AG04449 (cell line): Measurements from ENCODE around the gene ALG12.

ENCODE experiments used
- CTCF ChIA-PET: fragments of 350-600 bp; formaldehyde crosslinking; extraction: SDS; loops from one replicate; lab custom pipeline; 2021; ENCODE audit warnings: antibody characterized with exemption; lab: Yijun Ruan, JAX
- POLR2A ChIA-PET: fragments of 400-600, 350-600 bp; formaldehyde crosslinking; extraction: SDS; loops from one replicate; lab custom pipeline; 2020; ENCODE audit warnings: antibody characterized with exemption, inconsistent platforms; lab: Yijun Ruan, JAX
- DNase-seq: peaks from one replicate; pipeline ENCODE4 v3.0.0-alpha.2; 2010; ENCODE audit warnings: low read depth, low spot score
- H3K4me3 ChIP-seq: 2 replicates; pipeline ENCODE4 v1.5.1; 2011; ENCODE audit warnings: low read depth, mild to moderate bottlenecking, control low read depth, low read length
- TF ChIP-seq, protein P1 (sequence below): IDR thresholded peaks from one replicate; pipeline ENCODE4 v1.5.1; 2011; ENCODE audit warnings: mild to moderate bottlenecking, moderate library complexity, low read length, control low read depth, inconsistent platforms; ENCODE audit not compliant: insufficient read depth; ENCODE audit errors: missing control alignments

ALG12 gene

DNA sequence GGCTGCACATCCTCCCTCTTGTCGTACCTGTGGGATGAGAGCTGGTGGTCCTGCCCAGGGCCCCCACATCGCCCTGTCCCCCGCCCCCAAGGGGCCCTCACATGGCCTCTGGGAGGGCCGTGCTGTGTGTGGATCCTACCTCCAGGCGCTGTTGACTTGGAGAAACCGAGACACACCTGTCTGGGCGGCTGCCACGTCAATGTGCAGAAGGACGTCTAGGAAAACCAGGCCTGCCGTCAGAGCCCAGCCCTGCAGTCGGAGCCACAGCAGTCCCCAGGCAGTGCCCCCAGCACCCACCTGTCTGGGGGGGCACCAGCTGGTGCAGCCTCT is 14.2 kb downstream of the ALG12 start:
- TF ChIP-seq, protein P1, sequence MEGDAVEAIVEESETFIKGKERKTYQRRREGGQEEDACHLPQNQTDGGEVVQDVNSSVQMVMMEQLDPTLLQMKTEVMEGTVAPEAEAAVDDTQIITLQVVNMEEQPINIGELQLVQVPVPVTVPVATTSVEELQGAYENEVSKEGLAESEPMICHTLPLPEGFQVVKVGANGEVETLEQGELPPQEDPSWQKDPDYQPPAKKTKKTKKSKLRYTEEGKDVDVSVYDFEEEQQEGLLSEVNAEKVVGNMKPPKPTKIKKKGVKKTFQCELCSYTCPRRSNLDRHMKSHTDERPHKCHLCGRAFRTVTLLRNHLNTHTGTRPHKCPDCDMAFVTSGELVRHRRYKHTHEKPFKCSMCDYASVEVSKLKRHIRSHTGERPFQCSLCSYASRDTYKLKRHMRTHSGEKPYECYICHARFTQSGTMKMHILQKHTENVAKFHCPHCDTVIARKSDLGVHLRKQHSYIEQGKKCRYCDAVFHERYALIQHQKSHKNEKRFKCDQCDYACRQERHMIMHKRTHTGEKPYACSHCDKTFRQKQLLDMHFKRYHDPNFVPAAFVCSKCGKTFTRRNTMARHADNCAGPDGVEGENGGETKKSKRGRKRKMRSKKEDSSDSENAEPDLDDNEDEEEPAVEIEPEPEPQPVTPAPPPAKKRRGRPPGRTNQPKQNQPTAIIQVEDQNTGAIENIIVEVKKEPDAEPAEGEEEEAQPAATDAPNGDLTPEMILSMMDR: no peak
- DNase-seq: no peak
- H3K4me3 ChIP-seq: no peak overlapping the region
- CTCF ChIA-PET: no interaction called here
- POLR2A ChIA-PET: no interaction called here

DNA sequence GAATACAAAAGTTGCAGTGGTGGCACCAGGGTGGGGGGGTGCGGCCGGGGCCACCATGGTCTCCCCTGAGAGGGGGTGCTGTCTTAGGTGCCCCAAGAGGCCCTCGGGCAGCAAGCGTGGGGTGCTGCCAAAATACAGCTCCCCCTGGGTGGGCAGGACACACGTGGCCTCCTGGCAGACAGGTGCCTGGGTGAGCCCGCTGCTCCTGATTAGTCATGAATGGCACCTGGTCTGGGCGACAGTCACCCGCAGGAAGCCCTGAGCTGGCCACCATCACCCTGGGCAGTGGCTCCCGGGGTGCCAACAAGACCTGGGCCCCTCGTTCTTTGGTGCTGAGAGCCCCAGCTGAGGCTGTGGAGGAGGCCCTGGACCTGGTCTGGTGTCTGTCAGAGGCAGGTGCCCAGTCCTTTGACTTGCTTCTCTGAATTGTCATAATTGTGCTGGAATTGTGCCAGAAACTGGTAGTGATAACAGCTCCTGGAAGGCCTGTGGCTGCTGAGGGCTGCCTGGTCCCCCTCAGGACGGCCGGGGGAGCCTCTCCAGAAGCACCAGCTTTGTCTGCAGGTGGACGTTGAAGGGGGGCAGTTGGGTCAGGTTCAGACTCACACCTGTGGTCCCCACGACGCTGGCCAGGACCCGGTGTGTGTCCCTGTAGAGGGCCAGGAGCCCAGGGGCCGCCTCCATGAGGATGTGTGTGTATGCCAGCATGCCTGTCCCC is 14.8 kb downstream of the ALG12 start:
- TF ChIP-seq, protein P1: no peak
- no peak overlapping the region for H3K4me3 ChIP-seq
- DNase-seq: no peak
- ChIA-PET CTCF (no interaction called here), POLR2A (no interaction called here)

DNA sequence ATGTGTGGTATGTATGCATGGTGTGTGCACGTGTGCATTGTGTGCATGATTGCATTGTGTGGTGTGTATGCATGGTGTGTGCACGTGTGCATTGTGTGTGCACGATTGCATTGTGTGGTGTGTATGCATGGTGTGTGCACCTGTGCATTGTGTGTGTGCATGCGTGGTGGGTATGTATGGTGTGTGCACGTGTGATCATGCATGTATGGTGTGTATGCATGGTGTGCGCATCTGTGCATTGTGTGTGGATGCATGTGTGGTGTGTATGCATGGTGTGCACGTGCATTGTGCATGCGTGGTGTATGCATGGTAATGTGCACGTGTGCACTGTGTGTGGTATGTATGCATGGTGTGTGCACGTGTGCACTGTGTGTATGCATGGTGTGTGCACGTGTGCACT is 16.8 kb downstream of the ALG12 start:
- TF ChIP-seq, protein P1: no peak
- no peak overlapping the region for H3K4me3 ChIP-seq
- ChIA-PET POLR2A (no interaction called here), CTCF (no interaction called here)
- DNase-seq: no peak

DNA sequence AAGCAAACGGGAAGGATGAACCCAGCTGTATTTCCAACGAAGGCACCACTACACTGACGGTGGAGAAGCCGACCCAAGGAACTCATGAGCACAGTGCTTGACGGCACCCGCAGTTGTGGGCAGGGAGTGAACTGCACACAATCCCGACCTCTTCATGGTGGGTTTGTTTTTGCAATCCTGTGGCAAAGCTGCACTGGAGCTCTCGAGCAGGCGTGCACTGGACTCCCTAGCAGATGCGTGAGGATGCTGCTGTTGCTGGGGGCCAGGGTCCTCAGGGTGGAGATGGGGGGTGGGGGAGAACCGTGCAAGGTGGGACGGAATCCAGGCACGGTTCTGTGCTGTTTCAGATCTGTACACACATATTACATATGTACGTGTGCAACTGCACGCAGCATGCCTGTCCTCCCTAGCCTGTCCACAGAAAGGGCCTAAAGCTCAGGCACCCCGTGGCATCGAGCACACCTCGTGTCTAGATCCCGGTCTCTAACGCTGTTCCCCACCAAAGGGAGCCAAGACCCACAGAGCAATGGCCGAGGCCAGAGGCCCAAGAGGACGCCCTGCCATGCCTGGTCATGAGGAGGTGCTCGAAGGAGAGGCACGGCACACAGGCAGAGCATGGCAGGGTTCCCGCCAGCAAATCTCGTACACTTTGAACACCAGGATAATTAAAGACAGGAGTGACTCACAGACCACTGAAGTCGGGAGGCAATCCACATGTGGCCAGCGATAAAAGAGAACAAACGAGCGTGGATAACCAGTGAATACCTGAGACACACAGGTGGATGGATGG is 17.6 kb downstream of the ALG12 start:
- TF ChIP-seq, protein P1: no peak
- POLR2A ChIA-PET: no interaction called here
- CTCF ChIA-PET: no interaction called here
- DNase-seq: no peak
- no peak overlapping the region for H3K4me3 ChIP-seq

DNA sequence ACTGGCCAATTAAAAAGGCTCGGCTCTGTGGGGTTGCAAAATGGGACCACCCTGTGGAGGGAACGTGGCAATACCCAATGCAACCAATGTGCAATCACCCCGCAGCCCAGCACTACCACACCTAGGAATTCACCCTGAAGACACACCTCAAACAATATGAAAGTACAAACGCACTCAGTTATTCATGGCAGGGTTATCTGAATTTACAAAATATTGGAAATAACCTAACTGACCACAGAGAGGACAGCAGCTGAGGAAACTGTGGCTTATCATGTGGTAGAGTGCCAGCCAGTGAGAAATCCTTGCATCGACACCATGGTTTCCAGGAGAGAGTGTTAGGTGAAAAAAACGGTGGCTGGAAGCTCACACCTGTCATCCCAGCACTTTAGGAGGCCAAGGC is 18.7 kb downstream of the ALG12 start:
- H3K4me3 ChIP-seq: no peak overlapping the region
- ChIA-PET POLR2A (no interaction called here), CTCF (no interaction called here)
- DNase-seq: no peak
- TF ChIP-seq, protein P1: no peak

DNA sequence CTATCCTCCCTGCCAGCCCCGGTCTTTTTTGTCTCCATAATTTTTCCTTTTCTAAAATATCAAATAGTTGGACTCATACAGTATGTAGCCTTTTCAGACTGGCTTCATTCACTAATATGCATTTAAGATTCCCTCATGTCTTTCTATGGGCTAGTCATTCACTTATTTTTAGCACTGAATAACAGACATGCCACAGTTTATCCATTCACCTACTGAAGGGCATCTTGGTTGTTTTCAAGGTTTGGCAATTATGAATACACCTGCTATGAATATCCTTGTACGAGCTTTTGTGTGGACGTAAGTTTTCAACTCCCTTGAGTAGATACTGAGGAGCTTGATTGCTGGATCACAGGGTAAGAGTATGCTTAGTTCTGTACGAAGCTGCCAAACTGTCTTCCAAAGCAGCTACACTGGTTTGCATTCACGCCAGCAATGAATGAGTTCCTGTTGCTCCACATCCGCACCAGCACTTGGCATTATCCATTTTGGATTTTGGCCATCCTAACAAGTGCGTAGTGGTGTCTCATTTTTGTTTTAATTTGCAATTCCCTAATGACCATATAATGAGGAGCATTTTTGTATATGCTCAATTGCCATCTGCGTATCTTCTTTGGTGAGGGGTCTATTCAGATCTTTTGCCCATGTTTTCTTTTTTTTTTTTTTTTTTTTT is 21.1 kb downstream of the ALG12 start:
- no peak for DNase-seq
- CTCF ChIA-PET: no interaction called here
- H3K4me3 ChIP-seq: no peak overlapping the region
- POLR2A ChIA-PET: no interaction called here
- TF ChIP-seq, protein P1: no peak
